K562 (cell line): ENCODE results near the gene HOXA9. TPM values are rescaled to one million over a fixed set of nuclear protein-coding genes. Genes with fewer than 3 reads are reported as not detected.

Experiments used
- ATAC-seq: fragments of 200-7000 bp; cut with Tn5 transposase; 3 replicates; pipeline ENCODE4 v1.9.1; 2020; ENCODE audit warnings: moderate library complexity
- BruUV-seq: library from RNA; stranded (reverse); fragments of 400-500 nt; replicated peaks from 2 replicates; lab custom pipeline; 2021; lab: Mats Ljungman, UMichigan
- CTCF ChIA-PET: fragments of 300-600 bp; formaldehyde crosslinking; extraction: SDS; loops from one replicate; lab custom pipeline; 2021; ENCODE audit warnings: low intra/inter-chr PET ratio; lab: Yijun Ruan, JAX
- POLR2A ChIA-PET: fragments of 300-600, 350-650 bp; sonication (Branson Sonifier 250); formaldehyde crosslinking; extraction: SDS; loops from one replicate; lab custom pipeline; 2021; ENCODE audit warnings: antibody characterized with exemption, inconsistent platforms; lab: Yijun Ruan, JAX
- DNase-seq, 4 experiments: peaks; one replicate each; pipeline versions ENCODE4 v3.0.0 to v3.0.0-alpha.2; 2011 to 2018; ENCODE audit warnings: low spot score in 3 of 4, mixed read lengths in 3 of 4; ENCODE audit errors: extremely low read depth in 1 of 4
- FAIRE-seq: peaks from 2 replicates; lab custom pipeline; 2011; peaks lifted over from hg19 to GRCh38; lab: Jason Lieb, UNC
- H2AFZ ChIP-seq: 2 replicates; pipeline ENCODE4 v1.6.0; 2011; ENCODE audit warnings: low read depth, low read length, control low read depth, inconsistent platforms
- H3K27ac ChIP-seq: fragments of 200-600 bp; 3 replicates; pipeline ENCODE4 v1.8.0; 2011; ENCODE audit warnings: low read depth, mild to moderate bottlenecking, control low read depth, inconsistent platforms, low read length, moderate library complexity, mixed read lengths; ENCODE audit errors: extremely low read depth
- H3K27me3 ChIP-seq, 2 experiments: fragments of 300-600 bp in 1 of 2; 2 replicates in 1 of 2; 3 replicates in 1 of 2; pipeline versions ENCODE4 v1.6.0 to v1.8.0; 2011; ENCODE audit warnings: inconsistent platforms in 2 of 2, low read length in 2 of 2, mild to moderate bottlenecking in 1 of 2, mixed read lengths in 1 of 2, moderate library complexity in 1 of 2; ENCODE audit not compliant: control insufficient read depth in 2 of 2, insufficient read depth in 2 of 2
- H3K36me3 ChIP-seq: fragments of 300-600 bp; 3 replicates; pipeline ENCODE4 v1.8.0; 2011; ENCODE audit warnings: mild to moderate bottlenecking, low read length, inconsistent platforms; ENCODE audit not compliant: control insufficient read depth, insufficient read depth
- H3K4me1 ChIP-seq, 2 experiments: fragments of 200-600 bp in 1 of 2; replicated peaks in 1 of 2; 2 replicates in 1 of 2; 3 replicates in 1 of 2; pipeline versions ENCODE4 v1.5.1 to v1.8.0; 2011; ENCODE audit warnings: inconsistent platforms in 2 of 2, low read length in 2 of 2, mild to moderate bottlenecking in 1 of 2, mixed read lengths in 1 of 2, moderate library complexity in 1 of 2; ENCODE audit not compliant: control insufficient read depth in 2 of 2, insufficient read depth in 2 of 2
- H3K4me2 ChIP-seq: 2 replicates; pipeline ENCODE4 v1.6.1; 2011; ENCODE audit warnings: low read length, control low read depth, inconsistent platforms, mixed read lengths; ENCODE audit not compliant: insufficient read depth
- H3K4me3 ChIP-seq: fragments of 200-600 bp; sonication (generic), shearing (Covaris generic); 2 replicates; pipeline ENCODE4 v1.5.1; 2016; ENCODE audit warnings: control low read depth, inconsistent platforms
- H3K79me2 ChIP-seq: fragments of 200-600 bp; 3 replicates; pipeline ENCODE4 v1.8.0; 2011; ENCODE audit warnings: low read length, inconsistent platforms; ENCODE audit not compliant: control insufficient read depth, insufficient read depth
- H3K9ac ChIP-seq, 2 experiments: 2 replicates each; pipeline versions ENCODE4 v1.6.0 to v1.6.1; 2011; ENCODE audit warnings: low read depth in 2 of 2, low read length in 2 of 2, control low read depth in 1 of 2, inconsistent platforms in 1 of 2, mild to moderate bottlenecking in 1 of 2, mixed read lengths in 1 of 2; ENCODE audit not compliant: insufficient read depth in 1 of 2
- H3K9me1 ChIP-seq: one replicate; pipeline ENCODE4 v1.6.0; 2011; ENCODE audit warnings: inconsistent platforms, mild to moderate bottlenecking, low read length, moderate library complexity; ENCODE audit not compliant: control insufficient read depth, insufficient read depth
- H3K9me3 ChIP-seq: replicated peaks from 2 replicates; pipeline ENCODE4 v1.5.1; 2011; ENCODE audit warnings: low read depth, low read length, inconsistent platforms; ENCODE audit not compliant: control insufficient read depth, insufficient read depth
- H4K20me1 ChIP-seq: replicated peaks from 2 replicates; pipeline ENCODE4 v1.6.1; 2011; ENCODE audit warnings: low read length, inconsistent platforms, mixed read lengths; ENCODE audit not compliant: control insufficient read depth, insufficient read depth
- CBX8 ChIP-seq: fragments of 200-600 bp; sonication (generic); IDR thresholded peaks from 2 replicates; pipeline ENCODE4 v1.6.1; 2012; ENCODE audit warnings: borderline replicate concordance, mixed run types, low read depth, mild to moderate bottlenecking, moderate library complexity, mixed read lengths, low read length, control low read depth, inconsistent platforms; ENCODE audit not compliant: poor library complexity, severe bottlenecking; ENCODE audit errors: extremely low read depth
- ZC3H11A ChIP-seq: IDR thresholded peaks from 2 replicates; pipeline ENCODE4 v1.6.1; 2012; ENCODE audit warnings: low read depth, low read length, improper control_type of control experiment
- WGBS: fragments of 100-300 bp; shearing (Covaris generic); methylation state at CpG from one replicate; pipeline ENCODE4 v1.1.6; 2016; ENCODE audit warnings: low coverage, mixed read lengths; ENCODE audit not compliant: insufficient coverage; ENCODE audit errors: missing lambda C conversion rate; 5-methylcytosine and 5-hydroxymethylcytosine counted together
- in situ Hi-C: fragments of 300-500 bp; cut with MboI; formaldehyde crosslinking; loops from 4 replicates; pipeline ENCODE4 v1.15.0; 2018; ENCODE audit warnings: inconsistent platforms, mixed read lengths
- intact Hi-C: fragments of 100-400 bp; cut with micrococcal nuclease; formaldehyde crosslinking; loops from 2 replicates; pipeline ENCODE4 v1.14.2; 2022
- polyA plus RNA-seq, 8 experiments: library from polyadenylated mRNA; depleted of rRNA in 4 of 8; stranded (reverse) in 5 of 8; unstranded in 3 of 8; fragments of >200 nt; fragmentation: Nextera tagmentation in 2 of 8; fragmentation: Illumina TruSeq in 1 of 8; extraction: Ambion mirVana in 2 of 8; extraction: Trizol in 1 of 8; gene quantifications; 2 replicates each; pipeline versions ENCODE4 v1.2.1 to v1.2.3, GENCODE V29; 2011 to 2014; ENCODE audit warnings: inconsistent platforms in 1 of 8, missing spikeins in 1 of 8
- total RNA-seq, 7 experiments: library from RNA; depleted of rRNA in 6 of 7; stranded (reverse); fragments of >200 nt in 6 of 7; fragmentation: Illumina TruSeq in 2 of 7; extraction: Trizol in 2 of 7; gene quantifications; 2 replicates each; pipeline versions ENCODE4 v1.2.1 to v1.2.3, GENCODE V29; 2011 to 2021; ENCODE audit warnings: low replicate concordance in 1 of 7

Gene HOXA9
- total and polyA plus RNA-seq, 9 of the 15 experiments (the other 6 are each of a cell fraction or from before 2014, with no cell fraction given), result not detected

DNA sequence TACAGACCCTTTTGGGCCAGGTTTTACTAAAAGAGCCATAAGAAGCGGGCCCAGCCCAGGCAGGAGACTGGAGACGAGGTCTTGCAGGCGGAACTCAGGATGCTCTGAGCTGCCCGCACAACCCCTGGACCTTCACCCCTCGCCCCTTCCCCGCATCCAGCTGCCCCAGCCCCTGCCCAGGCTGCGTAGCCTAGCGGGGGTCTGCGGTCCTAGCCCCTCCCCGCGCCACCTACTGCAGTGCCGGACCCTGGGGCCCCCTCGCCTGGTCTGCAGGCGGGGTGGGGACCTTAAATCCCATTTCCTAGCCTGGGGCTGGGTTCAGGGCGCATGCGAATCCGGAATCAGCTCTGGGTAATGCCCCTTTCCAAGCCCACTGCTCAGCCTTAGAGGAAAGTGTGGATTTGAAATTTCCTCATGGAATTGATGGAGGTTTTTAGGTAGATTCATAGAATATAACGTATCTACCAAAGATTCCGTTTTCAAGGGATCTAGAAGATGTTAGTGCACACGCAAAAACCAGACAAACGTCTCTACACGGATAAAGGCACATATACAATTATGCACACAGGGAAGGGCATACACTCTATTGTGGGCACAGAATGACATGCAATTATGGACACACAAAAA lies 12.4 kb downstream of the HOXA9 start:
- no peak overlapping the region for H3K4me3 ChIP-seq
- H4K20me1 ChIP-seq, result no peaks in the 10 kb centered on the region
- FAIRE-seq, result no peak
- H3K36me3 ChIP-seq, result no peaks in the 10 kb centered on the region
- no peaks in the 10 kb centered on the region for H3K79me2 ChIP-seq
- H3K4me2 ChIP-seq, result no peak overlapping the region
- CTCF ChIA-PET, result no interaction called here
- no peak for ATAC-seq
- no peak for TF ChIP-seq ZC3H11A
- peak; percentile 74 for TF ChIP-seq CBX8
- TF ChIP-seq, all 486 proteins: peak for 1
- Histone ChIP-seq H3K9me1 (no peaks in the 10 kb centered on the region), H3K4me1 (peaks cover 0 to 15% of the 10 kb centered on the region in 2 experiments; a peak in 2 of 5 replicates), H3K27ac (no peak overlapping the region), H3K9ac (no peak overlapping the region), H3K27me3 (peaks cover 42 to 92% of the 10 kb centered on the region in 2 experiments), H3K9me3 (no peaks in the 10 kb centered on the region), H2AFZ (no peak overlapping the region)
- in situ Hi-C loops, result loop anchor here (25.0 kb wide), 3 partner anchors 641 to 1266 kb away; no protein-coding TSS in a partner anchor
- DNase-seq, result no peak
- intact Hi-C loops, result no loop called here
- 2% methylated on average over 19 of the region's 22 CpGs for WGBS
- POLR2A ChIA-PET, result no interaction called here
- BruUV-seq, result no TSS peak
